Heart left ventricle (tissue), 13 donors: ENCODE data around the gene TIMM22.

ENCODE experiments used
- CTCF ChIP-seq, 12 donors: fragments of 200-600 bp; sonication (generic) in 4 of 12; IDR thresholded peaks; one replicate each; pipeline versions ENCODE4 v1.5.0 to v1.8.0; 2018 to 2022; ENCODE audit warnings: antibody characterized with exemption in 12 of 12, mild to moderate bottlenecking in 5 of 12
- POLR2A ChIP-seq, 2 donors: fragments of 450-650 bp; IDR thresholded peaks; one replicate each; pipeline ENCODE4 v1.6.1; 2017; ENCODE audit warnings: antibody characterized with exemption in 2 of 2, mild to moderate bottlenecking in 2 of 2, moderate library complexity in 2 of 2
- donor health status: ischemic (EF 13 %, LVEDD 7.1; RV severe dilation, severe dysfunction).
- donor health status: DM: no; HTN: yes; CAD: no.
- donor health status: DM: no; HTN: no; CAD: no.
- donor health status: ischemic (EF 25% LVEDD 6.9; RV normal size, moderate dysfunction).
- donor health status: ischemic (EF 25% LVEDD 5.7; RV mildly dilated, moderate dysfunction).
- donor health status: ischemic (EF 35%, LVEDD 5.7; RV mildly dilated, moderate dysfunction).
- donor health status: nonischemic (EF 11% LVEDD 7.7; RV severe dilation, severe dysfunction).
- donor health status: DM: yes; HTN: yes; CAD: no.
- donor health status: PGD.
- donor health status: ischemic (EF 29% LVEDD 5.4; RV normal size, mild dysfunction).
- donor health status: nonischemic (EF 23%, LVEDD 6.1; RV moderate dilation, normal function).

- TF ChIP-seq POLR2A (IDR thresholded peaks at IDR 0.05) (no peak), CTCF (IDR thresholded peaks at IDR 0.05) (no peak)
Observed at GRCh38 chr17:988561-988960, 8.4 kb upstream of the TIMM22 start.
